Left hindlimb (tissue), 1 donor: ENCODE results near the gene SLC43A3.

Experiments used
- DNase-seq: peaks from one replicate; pipeline ENCODE4 v3.0.0-alpha.2; 2018

SLC43A3 gene

GRCh38 chr11:57426439-57426928 is 437 bp downstream of the SLC43A3 start:
- DNase-seq = no peak

- peak; percentile 85 for DNase-seq
These were observed 1.1 kb downstream of the SLC43A3 start for GRCh38 chr11:57425565-57426438.

- peak; percentile 60 for DNase-seq
These were observed 1.9 kb downstream of the SLC43A3 start for GRCh38 chr11:57424792-57425564.

GRCh38 chr11:57424137-57424791 is 2.7 kb downstream of the SLC43A3 start:
- DNase-seq = no peak

GRCh38 chr11:57422669-57423068 is 4.3 kb downstream of the SLC43A3 start:
- DNase-seq = no peak

GRCh38 chr11:57421805-57422204 is 5.1 kb downstream of the SLC43A3 start:
- DNase-seq = no peak

- DNase-seq = no peak
These were observed 5.9 kb downstream of the SLC43A3 start for GRCh38 chr11:57421066-57421465.

- no peak for DNase-seq
These were observed 7.8 kb downstream of the SLC43A3 start for GRCh38 chr11:57419146-57419545.

- DNase-seq = no peak
These were observed 8.8 kb downstream of the SLC43A3 start for GRCh38 chr11:57418131-57418530.

GRCh38 chr11:57417056-57417455 is 9.9 kb downstream of the SLC43A3 start:
- DNase-seq = no peak

GRCh38 chr11:57416436-57416835 is 10.5 kb downstream of the SLC43A3 start:
- no peak for DNase-seq

- DNase-seq = no peak
These were observed 12.2 kb downstream of the SLC43A3 start for GRCh38 chr11:57414612-57415212.

- DNase-seq = no peak
These were observed 13.2 kb downstream of the SLC43A3 start for GRCh38 chr11:57413681-57414080.

GRCh38 chr11:57410287-57410686 is 16.6 kb downstream of the SLC43A3 start:
- no peak for DNase-seq

- no peak for DNase-seq
These were observed 17.4 kb downstream of the SLC43A3 start for GRCh38 chr11:57409321-57410100.

GRCh38 chr11:57408771-57409170 is 18.1 kb downstream of the SLC43A3 start:
- DNase-seq = no peak

- no peak for DNase-seq
These were observed 18.9 kb downstream of the SLC43A3 start for GRCh38 chr11:57407941-57408475.

GRCh38 chr11:57407010-57407920 is 19.7 kb downstream of the SLC43A3 start:
- no peak for DNase-seq

- DNase-seq = no peak
These were observed 20.5 kb downstream of the SLC43A3 start for GRCh38 chr11:57406337-57406904.

GRCh38 chr11:57405271-57405860 is 21.6 kb downstream of the SLC43A3 start:
- DNase-seq = no peak
